K562 (cell line): ENCODE data around the gene ATP8B4. TPM values are rescaled to one million over a fixed set of nuclear protein-coding genes. Genes with fewer than 3 reads are reported as not detected.

Source experiments
- ATAC-seq: fragments of 200-7000 bp; cut with Tn5 transposase; 3 replicates; pipeline ENCODE4 v1.9.1; 2020; ENCODE audit warnings: moderate library complexity
- BruUV-seq: library from RNA; stranded (reverse); fragments of 400-500 nt; replicated peaks from 2 replicates; lab custom pipeline; 2021; lab: Mats Ljungman, UMichigan
- CTCF ChIA-PET: fragments of 300-600 bp; formaldehyde crosslinking; extraction: SDS; loops from one replicate; lab custom pipeline; 2021; ENCODE audit warnings: low intra/inter-chr PET ratio; lab: Yijun Ruan, JAX
- POLR2A ChIA-PET: fragments of 300-600, 350-650 bp; sonication (Branson Sonifier 250); formaldehyde crosslinking; extraction: SDS; loops from one replicate; lab custom pipeline; 2021; ENCODE audit warnings: antibody characterized with exemption, inconsistent platforms; lab: Yijun Ruan, JAX
- DNase-seq, 4 experiments: peaks; one replicate each; pipeline versions ENCODE4 v3.0.0 to v3.0.0-alpha.2; 2011 to 2018; ENCODE audit warnings: low spot score in 3 of 4, mixed read lengths in 3 of 4; ENCODE audit errors: extremely low read depth in 1 of 4
- FAIRE-seq: peaks from 2 replicates; lab custom pipeline; 2011; peaks lifted over from hg19 to GRCh38; lab: Jason Lieb, UNC
- H2AFZ ChIP-seq: 2 replicates; pipeline ENCODE4 v1.6.0; 2011; ENCODE audit warnings: low read depth, low read length, control low read depth, inconsistent platforms
- H3K27ac ChIP-seq: fragments of 200-600 bp; 3 replicates; pipeline ENCODE4 v1.8.0; 2011; ENCODE audit warnings: low read depth, mild to moderate bottlenecking, control low read depth, inconsistent platforms, low read length, moderate library complexity, mixed read lengths; ENCODE audit errors: extremely low read depth
- H3K27me3 ChIP-seq, 2 experiments: fragments of 300-600 bp in 1 of 2; 2 replicates in 1 of 2; 3 replicates in 1 of 2; pipeline versions ENCODE4 v1.6.0 to v1.8.0; 2011; ENCODE audit warnings: inconsistent platforms in 2 of 2, low read length in 2 of 2, mild to moderate bottlenecking in 1 of 2, mixed read lengths in 1 of 2, moderate library complexity in 1 of 2; ENCODE audit not compliant: control insufficient read depth in 2 of 2, insufficient read depth in 2 of 2
- H3K36me3 ChIP-seq: fragments of 300-600 bp; 3 replicates; pipeline ENCODE4 v1.8.0; 2011; ENCODE audit warnings: mild to moderate bottlenecking, low read length, inconsistent platforms; ENCODE audit not compliant: control insufficient read depth, insufficient read depth
- H3K4me1 ChIP-seq, 2 experiments: fragments of 200-600 bp in 1 of 2; replicated peaks in 1 of 2; 2 replicates in 1 of 2; 3 replicates in 1 of 2; pipeline versions ENCODE4 v1.5.1 to v1.8.0; 2011; ENCODE audit warnings: inconsistent platforms in 2 of 2, low read length in 2 of 2, mild to moderate bottlenecking in 1 of 2, mixed read lengths in 1 of 2, moderate library complexity in 1 of 2; ENCODE audit not compliant: control insufficient read depth in 2 of 2, insufficient read depth in 2 of 2
- H3K4me2 ChIP-seq: 2 replicates; pipeline ENCODE4 v1.6.1; 2011; ENCODE audit warnings: low read length, control low read depth, inconsistent platforms, mixed read lengths; ENCODE audit not compliant: insufficient read depth
- H3K4me3 ChIP-seq: fragments of 200-600 bp; sonication (generic), shearing (Covaris generic); 2 replicates; pipeline ENCODE4 v1.5.1; 2016; ENCODE audit warnings: control low read depth, inconsistent platforms
- H3K79me2 ChIP-seq: fragments of 200-600 bp; 3 replicates; pipeline ENCODE4 v1.8.0; 2011; ENCODE audit warnings: low read length, inconsistent platforms; ENCODE audit not compliant: control insufficient read depth, insufficient read depth
- H3K9ac ChIP-seq, 2 experiments: 2 replicates each; pipeline versions ENCODE4 v1.6.0 to v1.6.1; 2011; ENCODE audit warnings: low read depth in 2 of 2, low read length in 2 of 2, control low read depth in 1 of 2, inconsistent platforms in 1 of 2, mild to moderate bottlenecking in 1 of 2, mixed read lengths in 1 of 2; ENCODE audit not compliant: insufficient read depth in 1 of 2
- H3K9me1 ChIP-seq: one replicate; pipeline ENCODE4 v1.6.0; 2011; ENCODE audit warnings: inconsistent platforms, mild to moderate bottlenecking, low read length, moderate library complexity; ENCODE audit not compliant: control insufficient read depth, insufficient read depth
- H3K9me3 ChIP-seq: replicated peaks from 2 replicates; pipeline ENCODE4 v1.5.1; 2011; ENCODE audit warnings: low read depth, low read length, inconsistent platforms; ENCODE audit not compliant: control insufficient read depth, insufficient read depth
- H4K20me1 ChIP-seq: replicated peaks from 2 replicates; pipeline ENCODE4 v1.6.1; 2011; ENCODE audit warnings: low read length, inconsistent platforms, mixed read lengths; ENCODE audit not compliant: control insufficient read depth, insufficient read depth
- ESRRA ChIP-seq: fragments of 450-650 bp; IDR thresholded peaks from 2 replicates; pipeline ENCODE4 v1.6.1; 2014; ENCODE audit warnings: low read depth, mild to moderate bottlenecking, moderate library complexity, borderline replicate concordance
- FOXP1 ChIP-seq: sonication (generic); formaldehyde crosslinking; IDR thresholded peaks from 2 replicates; pipeline ENCODE4 v1.8.0; 2022; ENCODE audit warnings: mild to moderate bottlenecking, missing genetic modification reagents
- FUS ChIP-seq: fragments of 200-400 bp; formaldehyde crosslinking; optimal IDR thresholded peaks from 2 replicates; pipeline ENCODE3; 2017; ENCODE audit warnings: low read depth, low read length
- IRF9 ChIP-seq: fragments of 450-650 bp; IDR thresholded peaks from 2 replicates; pipeline ENCODE4 v1.6.1; 2016; ENCODE audit warnings: missing biosample characterization, missing genetic modification characterization
- PCBP2 ChIP-seq: fragments of 200-400 bp; formaldehyde crosslinking; IDR thresholded peaks from 2 replicates; pipeline ENCODE4 v1.6.1; 2018; ENCODE audit warnings: low read length, low read depth, mild to moderate bottlenecking, moderate library complexity; ENCODE audit not compliant: poor library complexity, severe bottlenecking
- RAD51 ChIP-seq: fragments of 450-650 bp; IDR thresholded peaks from 2 replicates; pipeline ENCODE4 v1.7.1; 2016; ENCODE audit warnings: low read depth, mild to moderate bottlenecking, borderline replicate concordance
- RBM34 ChIP-seq: fragments of 200-400 bp; formaldehyde crosslinking; IDR thresholded peaks from 2 replicates; pipeline ENCODE4 v1.6.1; 2018; ENCODE audit warnings: low read length, borderline replicate concordance; ENCODE audit not compliant: insufficient read depth
- RBM39 ChIP-seq: fragments of 200-400 bp; formaldehyde crosslinking; optimal IDR thresholded peaks from 2 replicates; pipeline ENCODE3; 2018; ENCODE audit warnings: low read depth, low read length
- STAT5A ChIP-seq: IDR thresholded peaks from 2 replicates; pipeline ENCODE4 v1.6.1; 2012; ENCODE audit warnings: low read length, inconsistent platforms, borderline replicate concordance
- ZNF184 ChIP-seq: sonication (generic); formaldehyde crosslinking; IDR thresholded peaks from 2 replicates; pipeline ENCODE4 v1.5.0; 2020; ENCODE audit warnings: missing genetic modification reagents
- ZNF551 ChIP-seq: fragments of 250-450 bp; sonication (Bioruptor Pico); IDR thresholded peaks from 2 replicates; pipeline ENCODE4 v1.5.0; 2021; ENCODE audit warnings: mild to moderate bottlenecking, moderate library complexity
- in situ Hi-C: fragments of 300-500 bp; cut with MboI; formaldehyde crosslinking; loops from 4 replicates; pipeline ENCODE4 v1.15.0; 2018; ENCODE audit warnings: inconsistent platforms, mixed read lengths
- intact Hi-C: fragments of 100-400 bp; cut with micrococcal nuclease; formaldehyde crosslinking; loops from 2 replicates; pipeline ENCODE4 v1.14.2; 2022
- polyA plus RNA-seq, 8 experiments: library from polyadenylated mRNA; depleted of rRNA in 4 of 8; stranded (reverse) in 5 of 8; unstranded in 3 of 8; fragments of >200 nt; fragmentation: Nextera tagmentation in 2 of 8; fragmentation: Illumina TruSeq in 1 of 8; extraction: Ambion mirVana in 2 of 8; extraction: Trizol in 1 of 8; gene quantifications; 2 replicates each; pipeline versions ENCODE4 v1.2.1 to v1.2.3, GENCODE V29; 2011 to 2014; ENCODE audit warnings: inconsistent platforms in 1 of 8, missing spikeins in 1 of 8
- total RNA-seq, 7 experiments: library from RNA; depleted of rRNA in 6 of 7; stranded (reverse); fragments of >200 nt in 6 of 7; fragmentation: Illumina TruSeq in 2 of 7; extraction: Trizol in 2 of 7; gene quantifications; 2 replicates each; pipeline versions ENCODE4 v1.2.1 to v1.2.3, GENCODE V29; 2011 to 2021; ENCODE audit warnings: low replicate concordance in 1 of 7
- TF ChIP-seq, protein P1 (sequence below): IDR thresholded peaks from 2 replicates; pipeline ENCODE4 v1.6.1; 2014; ENCODE audit warnings: antibody characterized with exemption
- TF ChIP-seq, protein P2 (sequence below), 2 experiments: IDR thresholded peaks; 2 replicates each; pipeline ENCODE4 v1.6.1; 2012; ENCODE audit warnings: improper control_type of control experiment in 2 of 2, low read depth in 2 of 2, low read length in 2 of 2, borderline replicate concordance in 1 of 2

The ATP8B4 gene
- total and polyA plus RNA-seq, 9 of the 15 experiments (the other 6 are each of a cell fraction or from before 2014, with no cell fraction given) = 0.14 to 2.5 (median 0.44) TPM

- Histone ChIP-seq H3K27ac (no peak overlapping the region), H2AFZ (no peak overlapping the region), H3K4me3 (no peak overlapping the region), H3K9ac (no peak overlapping the region), H3K27me3 (no peaks in the 10 kb centered on the region), H3K79me2 (no peaks in the 10 kb centered on the region), H3K36me3 (no peaks in the 10 kb centered on the region), H4K20me1 (no peaks in the 10 kb centered on the region), H3K4me1 (no peaks in the 10 kb centered on the region), H3K9me3 (no peaks in the 10 kb centered on the region), H3K9me1 (no peaks in the 10 kb centered on the region), H3K4me2 (no peak overlapping the region)
- FAIRE-seq (no peak), DNase-seq (no peak), ATAC-seq (no peak)
- intact Hi-C loops (no loop called here), in situ Hi-C loops (no loop called here)
- BruUV-seq = no TSS peak
- ChIA-PET CTCF (no interaction called here), POLR2A (no interaction called here)
- no peak for TF ChIP-seq RAD51
- TF ChIP-seq, protein P1, sequence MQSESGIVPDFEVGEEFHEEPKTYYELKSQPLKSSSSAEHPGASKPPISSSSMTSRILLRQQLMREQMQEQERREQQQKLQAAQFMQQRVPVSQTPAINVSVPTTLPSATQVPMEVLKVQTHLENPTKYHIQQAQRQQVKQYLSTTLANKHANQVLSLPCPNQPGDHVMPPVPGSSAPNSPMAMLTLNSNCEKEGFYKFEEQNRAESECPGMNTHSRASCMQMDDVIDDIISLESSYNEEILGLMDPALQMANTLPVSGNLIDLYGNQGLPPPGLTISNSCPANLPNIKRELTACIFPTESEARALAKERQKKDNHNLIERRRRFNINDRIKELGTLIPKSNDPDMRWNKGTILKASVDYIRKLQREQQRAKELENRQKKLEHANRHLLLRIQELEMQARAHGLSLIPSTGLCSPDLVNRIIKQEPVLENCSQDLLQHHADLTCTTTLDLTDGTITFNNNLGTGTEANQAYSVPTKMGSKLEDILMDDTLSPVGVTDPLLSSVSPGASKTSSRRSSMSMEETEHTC = no peak
- no peak for TF ChIP-seq ESRRA
- TF ChIP-seq ZNF184 (CRISPR knock-in tag) = no peak
- no peak for TF ChIP-seq RBM39
Observed at GRCh38 chr15:49813625-49814024, 305.4 kb downstream of the ATP8B4 start.

DNA sequence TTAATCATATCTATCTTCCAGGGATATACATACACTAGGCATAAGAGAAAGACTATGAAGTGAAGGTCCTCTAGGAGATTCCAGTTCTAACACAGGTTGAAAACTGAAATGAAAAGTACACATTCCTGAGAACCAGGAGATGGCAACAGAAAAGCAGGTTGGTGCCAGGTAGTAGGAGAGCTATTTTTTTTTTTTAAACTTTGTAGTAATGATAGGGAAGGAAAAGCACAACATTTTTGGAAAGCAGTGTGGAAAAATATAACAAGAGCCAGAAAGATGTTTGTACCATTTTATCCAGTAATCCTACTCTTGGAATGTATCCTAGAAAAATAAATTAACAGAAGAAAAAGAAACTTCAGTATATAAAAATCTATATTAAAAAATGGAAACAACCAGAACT is 308.3 kb downstream of the ATP8B4 start:
- no TSS peak for BruUV-seq
- Histone ChIP-seq H4K20me1 (no peaks in the 10 kb centered on the region), H3K36me3 (no peaks in the 10 kb centered on the region), H3K9ac (no peak overlapping the region), H3K9me1 (no peaks in the 10 kb centered on the region), H3K4me3 (no peak overlapping the region), H2AFZ (no peak overlapping the region), H3K9me3 (no peaks in the 10 kb centered on the region), H3K4me2 (no peak overlapping the region), H3K27me3 (no peaks in the 10 kb centered on the region), H3K27ac (no peak overlapping the region), H3K79me2 (no peaks in the 10 kb centered on the region), H3K4me1 (no peaks in the 10 kb centered on the region)
- intact Hi-C loops (no loop called here), in situ Hi-C loops (no loop called here)
- CTCF ChIA-PET = no interaction called here
- no peak for ATAC-seq
- POLR2A ChIA-PET = interaction anchor here (0.8 kb wide), 1 partner anchor 193 kb away, joined by 3 read pairs; no protein-coding TSS in a partner anchor
- no peak for FAIRE-seq
- DNase-seq = no peak
- TF ChIP-seq, protein P2, sequence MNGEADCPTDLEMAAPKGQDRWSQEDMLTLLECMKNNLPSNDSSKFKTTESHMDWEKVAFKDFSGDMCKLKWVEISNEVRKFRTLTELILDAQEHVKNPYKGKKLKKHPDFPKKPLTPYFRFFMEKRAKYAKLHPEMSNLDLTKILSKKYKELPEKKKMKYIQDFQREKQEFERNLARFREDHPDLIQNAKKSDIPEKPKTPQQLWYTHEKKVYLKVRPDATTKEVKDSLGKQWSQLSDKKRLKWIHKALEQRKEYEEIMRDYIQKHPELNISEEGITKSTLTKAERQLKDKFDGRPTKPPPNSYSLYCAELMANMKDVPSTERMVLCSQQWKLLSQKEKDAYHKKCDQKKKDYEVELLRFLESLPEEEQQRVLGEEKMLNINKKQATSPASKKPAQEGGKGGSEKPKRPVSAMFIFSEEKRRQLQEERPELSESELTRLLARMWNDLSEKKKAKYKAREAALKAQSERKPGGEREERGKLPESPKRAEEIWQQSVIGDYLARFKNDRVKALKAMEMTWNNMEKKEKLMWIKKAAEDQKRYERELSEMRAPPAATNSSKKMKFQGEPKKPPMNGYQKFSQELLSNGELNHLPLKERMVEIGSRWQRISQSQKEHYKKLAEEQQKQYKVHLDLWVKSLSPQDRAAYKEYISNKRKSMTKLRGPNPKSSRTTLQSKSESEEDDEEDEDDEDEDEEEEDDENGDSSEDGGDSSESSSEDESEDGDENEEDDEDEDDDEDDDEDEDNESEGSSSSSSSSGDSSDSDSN (IDR thresholded peaks at IDR 0.05; ENCODE audit: borderline replicate concordance in 1 of 2, low read depth in 2 of 2, low read length in 2 of 2) = no peak
- TF ChIP-seq RAD51 (no peak), FOXP1 (CRISPR knock-in tag) (no peak), ZNF551 (CRISPR knock-in tag) (no peak), RBM34 (no peak), PCBP2 (no peak), FUS (no peak), IRF9 (no peak), STAT5A (no peak)
